Natural killer cell treated with Interleukin-12 subunit alpha and Interleukin-12 subunit beta and Interleukin-15 and Interleukin-18, amount 100 ng/mL, for 72 hours (primary cell): ENCODE measurements around the gene TLX2. TPM values are rescaled to one million over a fixed set of nuclear protein-coding genes. Genes with fewer than 3 reads are reported as not detected.

Experiments
- ATAC-seq, 2 donors: fragments of 150-1000 bp; cut with Tn5 transposase in 1 of 2; sonication (Bioruptor Pico), chemical (Tn5 transposase) in 1 of 2; 2 replicates each; pipeline ENCODE4 v1.10.0; 2021
- DNase-seq: peaks from one replicate; pipeline ENCODE4 v3.0.0; 2022; ENCODE audit warnings: low spot score
- H3K27ac Mint-ChIP-seq, 2 donors: 1 replicate in 1 of 2; 2 replicates in 1 of 2; pipeline ENCODE4 v1.8.0; 2022; ENCODE audit warnings: mixed read lengths in 2 of 2, mild to moderate bottlenecking in 1 of 2, moderate library complexity in 1 of 2
- H3K27me3 Mint-ChIP-seq, 2 donors: 1 replicate in 1 of 2; 2 replicates in 1 of 2; pipeline ENCODE4 v1.8.0; 2022; ENCODE audit warnings: mixed read lengths in 2 of 2
- H3K36me3 Mint-ChIP-seq: one replicate; pipeline ENCODE4 v1.8.0; 2022; ENCODE audit warnings: mixed read lengths
- H3K4me1 Mint-ChIP-seq, 2 donors: 1 replicate in 1 of 2; 2 replicates in 1 of 2; pipeline ENCODE4 v1.8.0; 2022; ENCODE audit warnings: low read depth in 2 of 2, mixed read lengths in 2 of 2, mild to moderate bottlenecking in 1 of 2
- H3K4me3 Mint-ChIP-seq: one replicate; pipeline ENCODE4 v1.8.0; 2022; ENCODE audit warnings: mixed read lengths
- H3K9me3 Mint-ChIP-seq: 2 replicates; pipeline ENCODE4 v1.8.0; 2022; ENCODE audit warnings: mixed read lengths
- total RNA-seq, 2 donors: library from RNA; stranded (reverse); gene quantifications; one replicate each; pipeline ENCODE4 v1.2.3, GENCODE V29; 2022

The TLX2 gene
- total RNA-seq, 2 donors from 2014 or later = 0.12 to 0.95 TPM

GRCh38 chr2:74527741-74528140 lies 13.5 kb downstream of the TLX2 start:
- ATAC-seq = no peak
- Mint-ChIP-seq H3K4me1 (peaks cover 39 to 46% of the 10 kb centered on the region in 2 donors), H3K9me3 (no peaks in the 10 kb centered on the region), H3K36me3 (peaks cover 29% of the 10 kb centered on the region), H3K27me3 (no peaks in the 10 kb centered on the region), H3K27ac (peak overlapping the region; percentile 96 to 98), H3K4me3 (peak overlapping the region; percentile 91)
- DNase-seq = no peak

GRCh38 chr2:74528600-74529356 lies 14.5 kb downstream of the TLX2 start:
- Mint-ChIP-seq H3K4me1 (peaks cover 39 to 49% of the 10 kb centered on the region in 2 donors), H3K9me3 (no peaks in the 10 kb centered on the region), H3K27me3 (no peaks in the 10 kb centered on the region), H3K36me3 (peaks cover 29% of the 10 kb centered on the region), H3K27ac (peak overlapping the region; percentile 96 to 98), H3K4me3 (peak overlapping the region; percentile 91)
- ATAC-seq (peak; percentile 2 to 12), DNase-seq (no peak)

GRCh38 chr2:74529357-74530238 lies 15.3 kb downstream of the TLX2 start, which contains the start of the genes AUP1 and HTRA2:
TSS of gene AUP1 (minus strand) at chr2:74529706. CDS start at chr2:74529629, 77 bp downstream.
TSS of gene HTRA2 (plus strand) at chr2:74529933. CDS start at chr2:74530007, 74 bp downstream.
- H3K4me1 Mint-ChIP-seq = peaks cover 39 to 49% of the 10 kb centered on the region in 2 donors
- H3K36me3 Mint-ChIP-seq = peaks cover 29% of the 10 kb centered on the region
- DNase-seq = peak; percentile 99
- peak within 1 kb of the TSS; percentile 96 to 98 for H3K27ac Mint-ChIP-seq
- peak; percentile 90 to 93 for ATAC-seq
- H3K9me3 Mint-ChIP-seq = no peaks in the 10 kb centered on the region
- H3K27me3 Mint-ChIP-seq = no peaks in the 10 kb centered on the region
- peak within 1 kb of the TSS; percentile 91 for H3K4me3 Mint-ChIP-seq

DNA sequence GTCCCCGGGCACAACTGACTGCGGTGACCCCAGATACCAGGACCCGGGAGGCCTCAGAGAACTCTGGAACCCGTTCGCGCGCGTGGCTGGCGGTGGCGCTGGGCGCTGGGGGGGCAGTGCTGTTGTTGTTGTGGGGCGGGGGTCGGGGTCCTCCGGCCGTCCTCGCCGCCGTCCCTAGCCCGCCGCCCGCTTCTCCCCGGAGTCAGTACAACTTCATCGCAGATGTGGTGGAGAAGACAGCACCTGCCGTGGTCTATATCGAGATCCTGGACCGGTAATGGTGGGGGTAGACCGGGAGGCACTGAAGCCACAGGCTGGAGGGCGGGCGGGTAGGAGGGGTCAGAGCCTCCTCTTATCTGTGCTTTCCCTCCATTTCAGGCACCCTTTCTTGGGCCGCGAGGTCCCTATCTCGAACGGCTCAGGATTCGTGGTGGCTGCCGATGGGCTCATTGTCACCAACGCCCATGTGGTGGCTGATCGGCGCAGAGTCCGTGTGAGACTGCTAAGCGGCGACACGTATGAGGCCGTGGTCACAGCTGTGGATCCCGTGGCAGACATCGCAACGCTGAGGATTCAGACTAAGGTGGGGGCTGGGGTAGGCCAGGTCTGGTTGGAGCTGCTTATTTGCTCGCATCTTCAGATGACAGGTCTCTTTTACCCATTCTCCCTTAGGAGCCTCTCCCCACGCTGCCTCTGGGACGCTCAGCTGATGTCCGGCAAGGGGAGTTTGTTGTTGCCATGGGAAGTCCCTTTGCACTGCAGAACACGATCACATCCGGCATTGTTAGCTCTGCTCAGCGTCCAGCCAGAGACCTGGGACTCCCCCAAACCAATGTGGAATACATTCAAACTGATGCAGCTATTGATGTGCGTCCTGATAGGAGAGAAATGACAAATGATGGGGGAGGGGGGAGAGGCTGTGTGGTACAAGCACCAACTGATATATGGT lies 16.3 kb downstream of the TLX2 start:
- DNase-seq (peak; percentile 89), ATAC-seq (peak; percentile 48 to 63)
- H3K27ac Mint-ChIP-seq = peak overlapping the region; percentile 96 to 98
- peaks cover 29% of the 10 kb centered on the region for H3K36me3 Mint-ChIP-seq
- H3K27me3 Mint-ChIP-seq = no peaks in the 10 kb centered on the region
- peak overlapping the region; percentile 91 for H3K4me3 Mint-ChIP-seq
- H3K4me1 Mint-ChIP-seq = peaks cover 39 to 49% of the 10 kb centered on the region in 2 donors
- H3K9me3 Mint-ChIP-seq = no peaks in the 10 kb centered on the region

DNA sequence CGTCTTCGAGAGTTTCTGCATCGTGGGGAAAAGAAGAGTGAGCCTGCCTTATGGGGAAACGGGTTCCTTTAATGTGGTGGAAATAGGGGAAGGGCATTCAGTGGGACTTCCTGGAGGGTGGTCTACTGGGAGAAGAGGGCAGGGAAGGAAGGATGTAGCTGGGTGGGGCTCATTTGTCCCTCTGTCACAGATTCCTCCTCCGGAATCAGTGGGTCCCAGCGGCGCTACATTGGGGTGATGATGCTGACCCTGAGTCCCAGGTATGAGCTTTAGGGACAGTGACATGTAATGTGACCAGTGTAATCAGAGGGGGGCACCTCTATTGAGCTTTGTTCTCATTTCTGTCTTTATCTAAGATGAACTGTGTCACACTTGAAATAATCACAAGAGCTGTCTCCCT lies 17.4 kb downstream of the TLX2 start:
- peak overlapping the region; percentile 96 to 98 for H3K27ac Mint-ChIP-seq
- DNase-seq (no peak), ATAC-seq (no peak)
- peaks cover 39 to 43% of the 10 kb centered on the region in 2 donors for H3K4me1 Mint-ChIP-seq
- peak overlapping the region; percentile 91 for H3K4me3 Mint-ChIP-seq
- H3K9me3 Mint-ChIP-seq = no peaks in the 10 kb centered on the region
- H3K27me3 Mint-ChIP-seq = no peaks in the 10 kb centered on the region
- H3K36me3 Mint-ChIP-seq = peaks cover 23% of the 10 kb centered on the region

- H3K4me1 Mint-ChIP-seq = peaks cover 39 to 40% of the 10 kb centered on the region in 2 donors
- H3K27ac Mint-ChIP-seq = peak overlapping the region; percentile 96 to 98
- peaks cover 2 to 3% of the 10 kb centered on the region in 2 donors for H3K27me3 Mint-ChIP-seq
- H3K9me3 Mint-ChIP-seq = no peaks in the 10 kb centered on the region
- no peak for DNase-seq
- ATAC-seq = no peak
- peak overlapping the region; percentile 91 for H3K4me3 Mint-ChIP-seq
- H3K36me3 Mint-ChIP-seq = peaks cover 19% of the 10 kb centered on the region
These were observed 18.0 kb downstream of the TLX2 start for GRCh38 chr2:74532222-74532621.

DNA sequence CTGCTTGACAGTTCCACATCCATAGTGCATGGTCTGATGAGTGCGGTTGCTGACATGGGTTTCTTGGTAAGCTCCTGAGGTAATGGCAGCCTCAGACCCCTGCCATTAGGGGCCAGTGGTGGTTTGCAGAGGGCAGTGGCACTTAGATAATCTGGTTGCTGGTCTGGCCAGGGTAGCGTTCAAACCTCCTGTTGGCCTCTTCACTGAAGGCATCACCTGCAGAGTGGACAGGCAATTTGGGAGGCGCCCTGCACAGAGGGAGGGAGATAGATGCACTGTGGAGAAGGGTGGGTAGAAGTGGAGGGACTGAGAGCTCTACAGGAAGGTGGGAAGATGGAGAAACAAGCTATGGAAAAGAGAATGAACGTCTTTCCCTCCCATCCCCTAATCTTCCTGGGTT lies 19.2 kb downstream of the TLX2 start:
- no peak for DNase-seq
- Mint-ChIP-seq H3K27me3 (peaks cover 14 to 15% of the 10 kb centered on the region in 2 donors), H3K4me1 (peaks cover 31 to 32% of the 10 kb centered on the region in 2 donors), H3K36me3 (peaks cover 13% of the 10 kb centered on the region), H3K9me3 (no peaks in the 10 kb centered on the region), H3K4me3 (no peak overlapping the region), H3K27ac (no peak overlapping the region)
- ATAC-seq = no peak

GRCh38 chr2:74534411-74534810 lies 20.2 kb downstream of the TLX2 start:
- Mint-ChIP-seq H3K4me1 (peaks cover 24 to 30% of the 10 kb centered on the region in 2 donors), H3K27ac (no peak overlapping the region), H3K9me3 (no peaks in the 10 kb centered on the region), H3K27me3 (peaks cover 23 to 24% of the 10 kb centered on the region in 2 donors), H3K36me3 (peaks cover 7% of the 10 kb centered on the region), H3K4me3 (no peak overlapping the region)
- no peak for DNase-seq
- ATAC-seq = no peak

DNA sequence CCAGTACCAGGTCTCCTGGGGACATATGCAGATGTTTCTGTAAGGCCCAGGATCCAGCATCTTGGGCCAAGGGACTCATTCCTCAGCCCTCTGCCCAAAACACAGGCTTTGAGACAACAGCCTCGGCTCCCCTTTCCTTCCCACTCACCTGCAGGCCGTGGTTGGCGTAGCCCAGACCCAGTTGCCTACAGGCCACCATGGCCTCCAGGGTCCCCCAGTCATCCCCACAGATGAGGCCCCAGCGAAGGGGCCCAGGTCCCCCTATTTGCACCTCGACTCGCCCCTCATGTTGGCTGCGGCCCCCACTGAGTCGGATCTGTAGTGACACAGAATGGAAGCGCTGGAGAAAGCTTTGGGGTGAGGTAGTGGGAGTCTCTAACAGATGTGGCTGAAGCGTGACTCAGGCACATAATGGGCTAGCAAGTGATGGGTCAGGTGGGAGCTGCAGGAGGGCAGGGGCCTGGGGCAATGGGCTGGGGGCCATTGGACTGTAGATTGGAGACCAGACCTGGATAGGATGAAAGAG lies 21.3 kb downstream of the TLX2 start:
- Mint-ChIP-seq H3K4me1 (peaks cover 22 to 30% of the 10 kb centered on the region in 2 donors), H3K4me3 (no peak overlapping the region), H3K36me3 (peaks cover 7% of the 10 kb centered on the region), H3K27ac (no peak overlapping the region), H3K27me3 (peaks cover 24% of the 10 kb centered on the region in 2 donors), H3K9me3 (no peaks in the 10 kb centered on the region)
- ATAC-seq = no peak
- no peak for DNase-seq

- ATAC-seq (peak in 1 of 2 donors; percentile 18), DNase-seq (no peak)
- peak overlapping the region in 1 of 2 donors; percentile 3 for H3K27ac Mint-ChIP-seq
- H3K9me3 Mint-ChIP-seq = no peaks in the 10 kb centered on the region
- H3K27me3 Mint-ChIP-seq = peaks cover 24% of the 10 kb centered on the region in 2 donors
- peaks cover 7% of the 10 kb centered on the region for H3K36me3 Mint-ChIP-seq
- H3K4me3 Mint-ChIP-seq = no peak overlapping the region
- H3K4me1 Mint-ChIP-seq = peaks cover 14 to 22% of the 10 kb centered on the region in 2 donors
These were observed 22.1 kb downstream of the TLX2 start for GRCh38 chr2:74536166-74536950.

GRCh38 chr2:74537140-74537539 lies 22.9 kb downstream of the TLX2 start:
- Mint-ChIP-seq H3K4me3 (no peak overlapping the region), H3K27ac (peak overlapping the region in 1 of 2 donors; percentile 3), H3K9me3 (no peaks in the 10 kb centered on the region), H3K36me3 (peaks cover 4% of the 10 kb centered on the region), H3K27me3 (peaks cover 24 to 26% of the 10 kb centered on the region in 2 donors), H3K4me1 (peaks cover 6 to 15% of the 10 kb centered on the region in 2 donors)
- no peak for DNase-seq
- ATAC-seq = no peak

- Mint-ChIP-seq H3K27me3 (peaks cover 33 to 39% of the 10 kb centered on the region in 2 donors), H3K4me3 (no peak overlapping the region), H3K9me3 (no peaks in the 10 kb centered on the region), H3K4me1 (peaks cover 0 to 6% of the 10 kb centered on the region in 2 donors), H3K27ac (no peak overlapping the region), H3K36me3 (no peaks in the 10 kb centered on the region)
- ATAC-seq = no peak
- no peak for DNase-seq
These were observed 24.7 kb downstream of the TLX2 start for GRCh38 chr2:74538881-74539339.
